Cardiac muscle cell (in vitro differentiated cells and primary cell): ENCODE measurements around the gene TK2. TPM values are rescaled to one million over a fixed set of nuclear protein-coding genes. Genes with fewer than 3 reads are reported as not detected.
A peak's percentile ranks its signal among the peaks of the same experiment; 100 is the strongest.

Experiments
- DNase-seq, 2 donors: peaks; one replicate each; pipeline versions ENCODE4 v3.0.0 to v3.0.0-alpha.2; 2010 to 2017; ENCODE audit warnings: low read depth in 1 of 2, low spot score in 1 of 2
- H3K27ac ChIP-seq: fragments of 200-600 bp; sonication (generic); 2 replicates; pipeline ENCODE4 v1.5.1; 2016
- H3K27me3 ChIP-seq: fragments of 200-600 bp; sonication (generic); 2 replicates; pipeline ENCODE4 v1.6.0; 2016; ENCODE audit warnings: control low read depth
- H3K36me3 ChIP-seq: fragments of 200-600 bp; sonication (generic); 2 replicates; pipeline ENCODE4 v1.5.1; 2016; ENCODE audit warnings: control low read depth
- H3K4me1 ChIP-seq: fragments of 200-600 bp; sonication (generic); 2 replicates; pipeline ENCODE4 v1.8.1; 2017; ENCODE audit warnings: low read depth, mild to moderate bottlenecking, mixed run types
- H3K4me3 ChIP-seq: fragments of 200-600 bp; sonication (generic); 2 replicates; pipeline ENCODE4 v1.5.1; 2016; ENCODE audit warnings: mild to moderate bottlenecking
- H3K9me3 ChIP-seq: fragments of 200-600 bp; sonication (generic); 2 replicates; pipeline ENCODE4 v1.5.1; 2017; ENCODE audit warnings: low read depth, mild to moderate bottlenecking, control low read depth
- CTCF ChIP-seq: IDR thresholded peaks from 2 replicates; pipeline ENCODE4 v1.5.1; 2012; ENCODE audit warnings: low read depth, mild to moderate bottlenecking, low read length
- polyA plus RNA-seq: library from polyadenylated mRNA; unstranded; fragments of >200 nt; fragmentation: Nextera tagmentation; extraction: Ambion mirVana; gene quantifications from 2 replicates; pipeline ENCODE4 v1.2.1, GENCODE V29; 2016
- total RNA-seq: library from RNA; depleted of rRNA; stranded (reverse); fragments of >200 nt; gene quantifications from 2 replicates; pipeline ENCODE4 v1.2.3, GENCODE V29; 2016

The TK2 gene
- total and polyA plus RNA-seq, 2 experiments from 2014 or later, result 19.8 to 20.9 TPM

- no peak for TF ChIP-seq CTCF
- H3K27ac ChIP-seq, result no peak overlapping the region
- no peaks in the 10 kb centered on the region for H3K9me3 ChIP-seq
- H3K36me3 ChIP-seq, result no peaks in the 10 kb centered on the region
- no peak overlapping the region for H3K4me3 ChIP-seq
- H3K4me1 ChIP-seq, result no peaks in the 10 kb centered on the region
- no peaks in the 10 kb centered on the region for H3K27me3 ChIP-seq
- no peak for DNase-seq
Observed at GRCh38 chr16:66484453-66485213, 65.3 kb downstream of the TK2 start.

GRCh38 chr16:66483689-66484452 lies 66.1 kb downstream of the TK2 start:
- Histone ChIP-seq H3K4me1 (no peaks in the 10 kb centered on the region), H3K36me3 (no peaks in the 10 kb centered on the region), H3K27ac (no peak overlapping the region), H3K4me3 (no peak overlapping the region), H3K9me3 (no peaks in the 10 kb centered on the region), H3K27me3 (no peaks in the 10 kb centered on the region)
- DNase-seq, result peak; percentile 83 to 84
- peak; percentile 98 for TF ChIP-seq CTCF

- Histone ChIP-seq H3K4me3 (no peak overlapping the region), H3K27me3 (no peaks in the 10 kb centered on the region), H3K36me3 (no peaks in the 10 kb centered on the region), H3K4me1 (no peaks in the 10 kb centered on the region), H3K9me3 (no peaks in the 10 kb centered on the region), H3K27ac (no peak overlapping the region)
- TF ChIP-seq CTCF, result no peak
- no peak for DNase-seq
Observed at GRCh38 chr16:66481943-66482390, 68.0 kb downstream of the TK2 start.

GRCh38 chr16:66481081-66481942 lies 68.6 kb downstream of the TK2 start:
- Histone ChIP-seq H3K4me3 (no peak overlapping the region), H3K9me3 (no peaks in the 10 kb centered on the region), H3K27ac (no peak overlapping the region), H3K4me1 (no peaks in the 10 kb centered on the region), H3K27me3 (no peaks in the 10 kb centered on the region), H3K36me3 (no peaks in the 10 kb centered on the region)
- TF ChIP-seq CTCF, result no peak
- no peak for DNase-seq

- no peaks in the 10 kb centered on the region for H3K27me3 ChIP-seq
- H3K27ac ChIP-seq, result no peak overlapping the region
- no peak overlapping the region for H3K4me3 ChIP-seq
- TF ChIP-seq CTCF, result no peak
- H3K4me1 ChIP-seq, result no peaks in the 10 kb centered on the region
- no peaks in the 10 kb centered on the region for H3K9me3 ChIP-seq
- no peak for DNase-seq
- no peaks in the 10 kb centered on the region for H3K36me3 ChIP-seq
Observed at GRCh38 chr16:66480265-66481080, 69.4 kb downstream of the TK2 start.
